Activated CD8-positive, alpha-beta memory T cell treated with anti-CD3 and anti-CD28 coated beads, Interleukin-2, amount 50 U/mL, for 4 hours (primary cell): ENCODE results near the gene TRAF7.

Experiments
- DNase-seq: peaks from one replicate; pipeline ENCODE4 v3.0.0-alpha.2; 2020

The TRAF7 gene

DNA sequence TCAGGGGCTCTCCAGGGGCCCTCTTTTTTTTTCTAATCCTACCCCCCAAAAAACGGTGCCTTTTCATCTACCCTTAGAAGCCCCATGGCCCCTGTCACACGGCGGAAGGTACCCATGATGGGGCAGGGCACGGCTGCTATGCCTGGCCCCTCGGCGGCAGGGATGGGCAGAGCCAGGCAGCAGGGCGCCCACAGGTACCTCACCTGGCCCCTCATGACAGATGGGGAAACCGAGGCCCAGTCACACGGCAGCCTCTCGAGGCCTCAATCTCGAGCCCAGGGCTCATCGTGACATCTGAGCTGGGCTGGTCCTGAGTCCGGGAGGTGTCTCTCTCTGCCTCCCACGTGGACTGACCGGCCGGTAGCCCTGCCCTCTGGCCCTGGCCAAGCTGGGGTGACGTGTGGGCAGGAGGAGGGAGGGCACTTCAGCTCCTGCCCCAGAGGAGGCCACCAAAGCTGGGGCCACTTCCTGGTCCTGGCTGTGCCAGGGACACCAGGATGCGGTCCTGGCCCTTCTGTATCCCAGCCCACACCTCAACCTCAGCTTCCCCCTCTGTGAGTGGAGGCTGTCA is 11.6 kb downstream of the TRAF7 start:
- no peak for DNase-seq

DNA sequence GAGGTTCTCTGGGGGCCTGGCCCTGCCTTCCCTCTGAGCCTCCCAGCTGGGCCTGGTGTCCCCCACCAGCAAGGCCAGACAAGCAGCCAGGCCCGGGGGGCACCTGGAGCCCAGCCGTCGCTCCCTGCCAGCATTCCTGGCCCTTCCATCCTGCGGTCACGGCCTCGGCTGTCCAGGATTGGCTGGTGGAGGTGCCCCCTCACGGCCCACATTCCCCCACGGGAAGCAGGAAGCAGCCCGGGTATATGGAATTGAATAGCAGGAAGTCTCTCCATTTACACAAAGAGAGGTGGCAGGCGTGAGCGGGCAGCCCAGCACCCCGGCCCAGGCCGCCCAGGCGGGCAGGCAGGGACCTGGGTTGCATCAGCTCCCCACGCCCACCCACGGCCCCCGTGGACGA is 14.5 kb downstream of the TRAF7 start:
- DNase-seq: no peak

DNA sequence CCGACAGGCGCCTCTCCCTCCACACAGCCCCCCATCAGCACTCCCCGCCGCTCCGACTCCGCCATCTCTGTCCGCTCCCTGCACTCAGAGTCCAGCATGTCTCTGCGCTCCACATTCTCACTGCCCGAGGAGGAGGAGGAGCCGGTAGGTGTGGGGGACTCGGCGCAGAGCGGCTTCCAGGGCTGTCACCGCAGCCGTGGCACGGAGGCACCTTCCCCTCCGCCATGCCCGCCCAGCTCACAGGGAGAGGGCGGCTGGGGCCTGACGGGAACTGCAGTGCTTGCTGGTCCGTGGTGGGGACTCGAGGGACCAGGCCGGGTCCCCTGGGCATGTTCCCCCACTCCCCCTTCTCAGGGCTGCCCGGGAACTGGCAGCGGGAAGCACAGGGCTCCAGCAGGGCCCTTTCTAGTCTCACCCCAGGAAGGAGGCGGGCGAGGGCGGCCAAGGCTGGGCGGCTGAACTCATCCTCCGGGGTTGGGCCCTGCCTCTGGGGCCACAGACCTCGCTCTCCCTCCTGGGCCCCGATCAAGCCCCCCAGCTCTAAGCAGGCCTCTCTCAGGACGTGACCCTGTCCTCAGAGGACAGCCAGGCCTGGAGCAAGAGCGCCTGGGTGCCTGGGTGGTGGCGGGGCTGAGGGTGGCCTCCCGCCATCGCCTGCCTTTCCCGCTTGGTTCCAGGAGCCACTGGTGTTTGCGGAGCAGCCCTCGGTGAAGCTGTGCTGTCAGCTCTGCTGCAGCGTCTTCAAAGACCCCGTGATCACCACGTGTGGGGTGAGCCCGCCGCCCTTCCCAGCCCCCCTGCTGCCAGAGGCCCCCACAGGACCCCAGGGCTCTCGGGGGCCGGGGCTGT is 15.2 kb downstream of the TRAF7 start:
- DNase-seq: no peak

DNA sequence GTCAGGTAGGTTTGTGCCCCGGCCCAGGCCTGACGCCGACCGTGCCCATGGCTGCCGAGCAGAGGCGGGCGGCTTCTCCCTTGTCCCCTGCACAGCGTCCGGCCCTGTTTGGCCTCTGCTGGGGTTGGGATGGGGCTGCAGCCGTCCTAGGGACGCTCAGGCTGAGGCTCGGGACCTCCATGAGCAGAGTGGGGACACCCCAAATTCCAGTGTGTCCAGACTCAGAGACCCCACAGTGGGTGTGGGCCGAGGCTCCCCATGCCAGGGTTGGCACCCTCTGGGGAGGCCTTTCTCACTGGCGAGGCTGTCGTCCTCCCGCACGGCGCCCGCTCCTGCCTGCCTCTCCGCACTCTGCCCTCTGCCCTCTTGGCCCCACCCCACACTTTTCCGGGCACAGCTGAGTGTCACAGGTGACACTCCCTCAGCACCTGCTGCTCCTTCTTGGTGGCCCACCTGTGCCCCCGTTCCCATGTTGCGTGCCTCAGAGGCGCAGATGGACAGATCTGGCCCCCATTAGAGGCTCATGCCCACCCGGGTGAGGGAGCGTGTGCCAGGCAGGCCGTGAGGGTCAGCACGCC is 16.1 kb downstream of the TRAF7 start:
- no peak for DNase-seq

DNA sequence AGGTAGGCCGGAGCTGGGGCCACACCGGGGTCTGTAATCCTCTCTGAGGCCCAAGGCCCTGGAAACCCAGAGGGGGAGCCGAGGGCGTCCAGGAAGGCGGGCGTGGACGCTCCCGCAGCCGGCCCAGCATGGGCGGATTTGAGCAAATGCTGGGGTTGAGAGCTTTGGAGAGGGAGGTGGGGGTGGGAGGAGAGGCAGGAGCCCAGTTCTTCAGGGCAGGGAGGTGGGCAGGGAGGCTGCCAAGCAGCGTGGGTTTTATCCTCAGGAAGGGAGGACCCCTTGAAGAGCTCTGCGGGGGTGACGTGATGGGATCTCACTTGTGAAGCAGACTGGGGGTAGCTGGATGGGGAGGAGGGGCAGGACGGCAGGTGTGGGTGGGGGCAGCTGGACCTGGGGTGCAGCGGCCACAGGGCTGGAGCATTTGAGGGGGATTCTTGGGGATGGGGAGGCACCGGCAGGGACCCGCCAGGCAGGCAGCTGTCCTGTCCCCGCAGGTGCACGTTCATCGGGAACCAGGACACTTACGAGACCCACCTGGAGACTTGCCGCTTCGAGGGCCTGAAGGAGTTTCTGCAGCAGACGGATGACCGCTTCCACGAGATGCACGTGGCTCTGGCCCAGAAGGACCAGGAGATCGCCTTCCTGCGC is 17.2 kb downstream of the TRAF7 start:
- DNase-seq: no peak

DNA sequence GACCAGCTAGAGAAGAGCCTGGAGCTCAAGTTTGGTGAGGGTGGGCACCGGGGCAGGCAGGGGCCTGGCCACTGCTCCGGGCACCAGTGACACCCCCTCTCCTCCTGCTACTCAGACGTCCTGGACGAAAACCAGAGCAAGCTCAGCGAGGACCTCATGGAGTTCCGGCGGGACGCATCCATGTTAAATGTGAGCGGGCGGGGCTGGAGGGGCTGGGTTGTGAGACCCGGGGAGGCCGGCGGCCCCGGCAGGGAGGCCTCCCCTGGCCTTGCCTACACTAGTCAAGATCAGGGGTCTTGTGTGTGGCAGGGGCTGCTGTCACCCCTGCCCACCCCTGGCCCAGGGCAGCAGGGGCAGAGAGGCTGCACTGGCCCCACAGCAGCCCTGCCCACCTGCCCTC is 17.8 kb downstream of the TRAF7 start:
- DNase-seq: no peak

DNA sequence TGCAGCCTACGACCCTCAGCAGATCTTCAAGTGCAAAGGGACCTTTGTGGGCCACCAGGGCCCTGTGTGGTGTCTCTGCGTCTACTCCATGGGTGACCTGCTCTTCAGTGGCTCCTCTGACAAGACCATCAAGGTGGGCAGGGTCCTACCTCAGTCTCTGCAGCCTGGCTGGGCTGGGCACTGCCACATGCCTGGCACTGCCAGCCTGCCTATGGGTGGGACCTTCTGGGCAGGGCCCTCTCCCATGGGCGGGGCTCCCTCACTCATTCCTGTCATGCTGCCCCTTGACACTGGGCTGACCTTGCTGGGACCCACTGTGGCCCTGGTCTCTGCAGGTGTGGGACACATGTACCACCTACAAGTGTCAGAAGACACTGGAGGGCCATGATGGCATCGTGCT is 18.3 kb downstream of the TRAF7 start:
- no peak for DNase-seq

DNA sequence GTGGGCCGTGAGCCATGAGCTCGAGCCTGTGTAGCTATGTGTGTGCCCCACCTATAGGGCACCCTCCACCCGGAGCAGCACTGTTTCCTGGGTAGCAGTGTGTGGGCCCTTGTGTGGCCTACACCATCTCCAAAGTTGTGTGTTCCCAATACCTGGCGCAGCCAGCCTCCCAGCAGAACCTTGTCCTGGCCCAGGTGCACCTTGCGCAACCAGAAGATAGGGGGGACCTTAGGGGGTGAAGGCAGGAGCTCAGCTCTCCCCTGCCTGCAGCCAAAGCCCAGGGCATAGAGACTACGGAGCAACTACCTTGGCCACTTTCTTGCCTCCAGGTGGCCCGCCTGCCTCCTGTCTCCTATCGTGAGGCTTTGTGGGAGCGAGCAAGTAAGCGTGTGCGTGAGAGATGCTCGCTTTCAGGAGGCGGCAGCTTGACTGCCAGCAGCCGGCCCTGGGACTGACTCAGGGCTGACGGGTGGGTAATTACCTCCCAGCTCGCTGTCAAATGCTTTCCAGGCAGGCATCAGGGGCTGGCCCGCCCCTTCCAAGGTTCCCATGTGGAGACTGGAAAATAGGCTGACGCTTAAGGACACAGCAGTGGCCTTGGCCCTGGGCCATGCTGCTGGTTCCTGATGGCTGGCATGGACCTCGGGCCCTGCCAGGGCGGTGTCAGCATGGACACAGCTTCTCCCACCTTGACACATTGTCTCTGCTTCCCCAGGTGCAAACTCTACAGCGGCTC is 19.0 kb downstream of the TRAF7 start:
- no peak for DNase-seq

DNA sequence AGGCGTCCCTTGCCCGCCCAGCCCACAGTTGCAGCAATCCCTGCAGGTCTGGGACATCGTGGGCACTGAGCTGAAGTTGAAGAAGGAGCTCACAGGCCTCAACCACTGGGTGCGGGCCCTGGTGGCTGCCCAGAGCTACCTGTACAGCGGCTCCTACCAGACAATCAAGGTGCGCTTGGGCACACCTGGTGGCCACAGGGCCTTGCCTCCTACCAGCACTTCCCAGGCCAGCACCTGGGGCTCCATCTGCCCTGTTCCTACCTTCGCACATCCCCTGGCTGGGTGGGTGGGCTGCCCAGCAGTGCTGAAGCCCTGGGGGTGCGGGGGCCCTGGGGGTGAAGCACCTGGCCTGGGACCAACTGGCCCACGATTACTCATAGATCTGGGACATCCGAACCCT is 19.9 kb downstream of the TRAF7 start:
- DNase-seq: no peak

DNA sequence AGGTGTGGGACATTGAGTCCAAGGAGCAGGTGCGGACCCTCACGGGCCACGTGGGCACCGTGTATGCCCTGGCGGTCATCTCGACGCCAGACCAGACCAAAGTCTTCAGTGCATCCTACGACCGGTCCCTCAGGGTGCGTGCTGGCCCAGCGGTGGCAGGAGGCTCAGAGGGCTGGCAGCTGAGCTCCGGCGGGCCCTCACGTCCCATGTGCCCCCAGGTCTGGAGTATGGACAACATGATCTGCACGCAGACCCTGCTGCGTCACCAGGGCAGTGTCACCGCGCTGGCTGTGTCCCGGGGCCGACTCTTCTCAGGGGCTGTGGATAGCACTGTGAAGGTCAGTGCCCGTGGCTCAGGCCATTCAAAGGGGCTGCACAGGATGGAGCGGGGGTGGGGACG is 20.5 kb downstream of the TRAF7 start:
- no peak for DNase-seq

DNA sequence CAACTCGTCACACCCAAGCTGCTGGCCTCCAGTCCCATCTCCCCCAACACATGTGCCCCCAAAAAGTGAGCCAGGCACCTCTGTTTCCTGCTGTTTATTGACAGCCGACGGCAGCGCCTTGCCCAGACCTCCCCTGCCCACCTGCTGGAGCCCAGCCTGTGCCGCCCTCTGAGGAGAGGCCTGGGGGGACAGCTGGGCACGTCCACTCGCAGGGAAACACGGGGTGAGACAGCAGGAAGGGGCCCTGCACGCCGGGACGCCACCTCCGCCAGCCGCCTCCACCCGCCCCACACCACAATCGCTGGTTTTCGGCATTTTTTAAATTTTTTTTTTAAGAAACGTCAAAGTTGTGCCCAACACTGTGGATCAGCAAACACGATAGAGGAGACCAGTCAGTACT is 21.5 kb downstream of the TRAF7 start:
- DNase-seq: no peak

DNA sequence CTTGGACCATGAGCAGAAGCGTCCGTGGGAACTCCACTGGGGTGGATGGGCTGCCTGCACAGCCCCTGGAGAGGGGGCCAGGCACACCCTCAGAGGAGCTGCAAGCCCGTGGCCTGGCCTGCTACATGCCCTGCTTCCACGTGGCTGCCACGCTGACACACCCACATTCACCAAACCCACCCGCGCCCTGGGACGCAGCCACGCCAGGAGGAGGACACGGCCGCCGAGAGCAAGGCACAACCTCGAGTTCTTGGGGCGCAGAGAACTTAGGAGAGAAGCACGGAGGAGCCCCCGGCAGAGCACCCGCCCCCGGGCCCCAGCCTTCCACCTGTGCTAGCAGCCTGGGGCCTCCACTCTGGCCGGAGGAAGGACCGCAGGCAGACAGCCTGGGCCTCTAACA is 22.0 kb downstream of the TRAF7 start:
- DNase-seq: no peak

DNA sequence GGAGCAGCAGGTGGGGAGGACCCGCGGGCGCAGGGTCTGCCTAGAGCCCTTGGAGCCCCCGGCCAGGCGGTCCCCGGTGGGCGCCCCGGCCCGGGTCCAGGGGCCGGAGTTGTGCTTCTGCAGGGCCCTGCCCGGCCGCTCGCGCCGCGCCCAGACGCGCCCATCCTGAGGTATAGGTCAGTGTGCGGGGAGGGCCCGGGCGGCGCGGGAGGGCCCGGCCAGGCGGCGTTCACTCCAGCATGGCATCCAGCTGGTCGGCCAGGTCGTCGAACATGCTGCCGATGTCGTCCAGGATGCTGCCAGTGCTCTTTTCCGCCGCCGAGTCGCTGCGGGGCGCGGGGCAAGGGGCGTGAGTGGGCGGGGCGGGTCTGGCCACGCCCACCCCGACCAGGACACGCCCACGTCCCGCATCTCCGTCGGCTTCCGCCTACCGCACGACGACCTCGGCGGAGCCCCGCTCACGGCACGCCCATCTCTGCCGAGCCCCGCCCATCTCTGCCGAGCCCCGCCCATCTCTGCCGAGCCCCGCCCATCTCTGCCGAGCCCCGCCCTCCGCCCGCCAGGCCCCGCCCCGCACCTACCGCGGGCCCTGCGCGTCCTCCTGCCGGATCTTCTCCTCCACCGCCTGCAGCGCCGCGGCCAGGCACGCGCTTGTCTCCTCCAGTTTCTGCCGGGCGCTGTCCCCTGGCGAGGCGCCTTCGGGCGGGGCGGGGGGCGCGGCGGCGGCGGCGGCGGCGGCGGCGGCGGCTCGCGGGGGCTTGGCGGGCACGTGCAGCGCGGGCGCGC is 22.9 kb downstream of the TRAF7 start:
- DNase-seq: no peak

DNA sequence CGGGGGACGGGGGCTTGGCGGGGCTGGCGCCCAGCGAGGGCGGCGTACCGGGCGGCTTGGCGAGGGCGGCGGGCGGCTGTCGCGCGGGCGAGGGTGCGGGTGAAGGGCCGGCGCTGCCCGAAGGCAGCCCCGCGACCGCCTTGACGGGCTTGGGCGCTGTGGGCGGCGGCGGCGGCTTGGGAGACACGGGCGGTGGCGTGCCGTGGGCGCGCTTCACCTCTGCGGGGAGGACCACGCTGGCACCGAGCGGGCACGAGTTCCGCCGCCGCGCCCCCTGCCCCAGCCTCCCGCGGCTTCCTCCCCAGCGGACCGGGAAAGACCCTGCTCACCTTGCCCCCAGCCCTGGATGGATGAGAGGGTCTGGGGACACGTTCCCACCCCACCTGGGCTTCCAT is 23.5 kb downstream of the TRAF7 start:
- DNase-seq: no peak

DNA sequence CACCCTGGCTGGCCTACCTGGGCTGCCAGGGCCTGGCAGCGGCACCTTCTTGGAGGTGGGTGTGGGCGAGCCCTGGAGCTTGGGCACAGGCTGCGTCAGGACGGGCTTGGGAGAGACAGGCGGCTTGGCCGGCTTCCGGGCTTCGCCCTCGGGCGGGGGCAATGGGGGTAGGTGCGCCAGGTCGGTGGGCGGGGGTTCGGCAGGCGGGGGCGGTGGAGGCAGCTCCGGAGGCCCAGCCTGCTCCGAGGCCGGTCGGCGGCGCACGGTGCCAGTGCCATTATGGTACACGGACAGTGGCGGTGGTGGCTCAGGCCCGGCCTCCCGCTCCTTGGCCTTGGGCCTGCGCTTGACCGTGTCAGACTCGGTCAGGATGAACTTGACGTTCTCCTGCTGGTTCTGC is 24.0 kb downstream of the TRAF7 start:
- no peak for DNase-seq

DNA sequence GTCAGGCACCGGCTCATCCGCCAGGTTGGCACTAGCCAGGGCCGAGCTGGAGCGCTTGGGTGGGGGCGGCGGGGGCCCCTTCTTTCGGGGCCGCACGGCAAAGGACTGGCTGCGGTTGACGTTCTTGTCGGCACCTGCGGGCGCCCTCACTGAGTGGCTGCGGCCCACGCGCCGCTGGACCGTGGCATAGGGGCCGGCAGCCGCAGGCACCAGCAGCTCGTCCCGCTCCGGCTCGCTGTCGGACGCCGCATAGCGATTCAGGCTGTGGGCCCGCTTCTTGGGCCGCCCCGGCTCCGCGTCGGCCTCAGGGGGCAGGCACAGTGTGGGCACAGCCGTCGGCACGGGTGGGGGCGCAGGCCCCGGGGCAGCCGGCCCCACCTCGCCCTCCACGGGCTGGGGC is 24.9 kb downstream of the TRAF7 start:
- no peak for DNase-seq

DNA sequence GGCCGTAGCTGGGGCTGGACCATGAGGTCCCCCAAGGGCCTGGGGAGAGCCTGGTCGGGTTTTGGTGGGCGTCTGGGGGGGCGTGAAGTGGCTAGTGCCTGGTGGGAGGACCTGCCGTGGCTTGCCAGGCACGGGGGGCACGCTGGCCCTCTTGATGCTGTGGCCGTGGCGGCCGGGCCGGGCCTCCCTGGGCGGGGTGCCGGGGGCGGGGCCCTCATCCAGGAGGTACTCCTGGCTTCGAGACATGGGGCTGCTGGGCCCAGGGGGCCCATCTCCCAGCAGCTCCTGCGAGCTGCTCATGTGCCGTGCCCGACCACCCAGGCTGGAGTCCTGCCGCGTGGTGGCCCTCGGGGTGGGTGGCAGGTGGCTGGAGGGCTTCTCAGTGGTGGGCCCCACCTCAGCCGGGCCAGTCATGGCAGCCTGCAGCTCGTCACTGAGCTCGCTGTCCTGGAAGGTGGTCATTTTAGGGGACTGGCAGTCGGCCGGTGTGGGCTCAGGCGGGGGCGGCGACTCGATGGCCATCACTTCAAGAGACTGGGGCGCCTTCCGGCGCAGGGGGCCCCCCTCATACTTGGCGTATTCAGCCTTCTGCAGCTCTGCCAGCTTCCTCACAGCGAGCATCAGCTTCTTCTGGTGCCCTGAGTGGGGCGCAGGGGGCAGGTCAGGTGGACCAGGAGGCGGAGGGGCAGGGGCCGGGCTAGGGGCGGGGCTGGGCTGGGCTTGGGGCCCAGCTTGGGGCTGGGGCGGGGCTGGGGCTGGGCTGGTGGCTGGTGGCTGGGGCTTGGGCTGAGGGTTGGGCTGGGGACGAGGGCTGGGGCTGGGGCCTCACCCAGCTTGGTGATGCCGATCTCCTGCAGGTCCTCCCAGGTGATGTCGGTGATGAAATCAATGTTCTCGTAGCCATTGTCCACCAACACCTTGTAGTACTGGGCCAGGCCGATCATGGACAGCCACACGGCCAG is 25.7 kb downstream of the TRAF7 start:
- DNase-seq: no peak

DNA sequence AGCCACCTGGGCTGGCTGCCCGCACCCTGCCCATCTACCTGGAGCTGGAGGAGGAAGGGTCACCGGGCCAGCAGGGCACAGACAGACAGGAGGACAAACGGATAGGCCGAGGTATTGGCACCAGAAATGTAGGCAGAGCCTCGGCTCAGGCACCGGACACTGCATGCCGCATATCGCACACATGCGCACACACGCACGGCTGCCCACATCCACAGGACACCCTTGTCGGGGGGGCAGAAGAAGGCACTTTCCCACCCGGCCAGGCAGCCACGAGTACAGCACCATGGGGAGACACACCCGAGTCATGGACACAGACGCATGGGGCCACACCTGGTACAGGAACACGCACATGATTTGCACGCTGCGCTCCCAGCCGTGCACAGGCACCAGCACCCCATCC is 26.4 kb downstream of the TRAF7 start:
- no peak for DNase-seq

DNA sequence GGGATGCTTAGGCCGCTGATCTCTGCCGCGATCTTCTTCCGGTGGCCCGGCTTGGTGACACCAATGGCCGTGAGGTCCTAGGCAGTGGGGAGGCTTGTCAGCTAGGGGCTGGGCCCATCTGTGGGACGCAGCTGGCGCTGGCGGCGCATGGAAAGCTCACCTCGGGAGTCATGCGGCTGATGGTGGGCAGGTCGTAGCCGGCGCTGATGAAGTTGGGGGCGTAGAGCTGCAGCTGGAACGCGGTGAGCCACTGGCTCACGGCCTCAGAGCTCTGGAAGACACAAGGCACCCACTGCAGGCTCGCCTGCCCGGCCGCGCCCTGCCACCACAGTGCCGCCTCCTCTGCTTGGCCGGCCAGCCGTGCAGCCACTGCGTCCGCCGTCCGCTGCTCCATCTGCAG is 28.1 kb downstream of the TRAF7 start:
- no peak for DNase-seq

DNA sequence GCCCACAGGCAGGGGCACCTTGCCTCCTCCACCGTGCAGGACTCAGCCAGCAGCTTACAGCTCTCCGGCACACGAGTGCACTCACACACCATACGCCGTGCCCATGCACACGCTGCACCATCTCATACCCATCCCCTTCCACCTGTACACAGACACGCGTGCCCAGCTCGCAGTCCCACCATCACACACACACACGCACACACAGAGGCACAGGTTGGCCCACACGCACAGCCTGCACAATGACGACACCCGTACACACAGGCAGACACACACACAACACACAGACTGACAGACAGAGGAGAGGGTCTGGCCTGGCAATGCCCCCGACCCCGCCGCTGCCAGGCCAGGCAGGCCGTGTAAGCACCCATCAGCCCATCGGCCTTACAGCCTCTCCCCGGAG is 28.8 kb downstream of the TRAF7 start:
- no peak for DNase-seq

DNA sequence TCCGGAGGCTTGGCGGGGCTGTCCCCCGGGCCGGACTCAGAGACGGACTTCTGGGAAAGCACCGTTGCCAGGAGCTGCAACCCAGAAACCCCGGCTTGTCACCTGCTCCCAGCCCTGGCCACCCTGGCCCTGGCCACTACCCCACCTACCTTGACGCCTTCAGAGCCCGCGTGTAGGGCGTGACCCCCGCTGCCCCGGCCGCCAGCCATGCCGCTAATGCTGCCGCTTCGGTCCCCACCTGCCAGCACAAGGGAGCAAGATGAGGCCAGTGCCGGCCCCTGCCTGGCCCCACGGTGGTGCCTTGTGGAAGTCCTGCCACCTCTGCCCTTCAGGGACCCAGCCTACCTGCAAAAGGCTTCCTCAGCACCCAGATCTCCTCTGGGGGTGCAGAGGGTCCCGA is 29.4 kb downstream of the TRAF7 start:
- DNase-seq: no peak
